ENCODE data around the gene TNNI3K.

TNNI3K gene

DNA sequence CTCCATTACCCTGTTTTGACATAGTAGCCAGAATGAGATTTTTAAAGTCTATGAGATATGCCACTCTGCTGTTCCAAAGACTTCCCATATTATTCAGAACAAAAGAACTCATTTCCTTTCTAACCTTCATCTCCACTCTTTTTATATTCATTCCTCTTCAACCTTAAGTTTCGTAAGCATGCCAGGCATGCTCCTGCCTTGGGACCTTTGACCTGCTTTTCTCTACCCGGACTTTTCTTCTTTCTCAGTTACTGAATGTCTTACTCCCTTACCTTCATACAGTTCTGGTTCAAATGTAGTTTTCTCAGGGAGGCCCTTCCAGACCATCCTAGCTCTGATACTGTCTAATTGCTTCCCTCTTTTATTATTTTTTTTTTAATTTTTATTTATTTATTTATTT, 81.1 kb downstream of the TNNI3K start:
- no peak for DNase-seq

DNA sequence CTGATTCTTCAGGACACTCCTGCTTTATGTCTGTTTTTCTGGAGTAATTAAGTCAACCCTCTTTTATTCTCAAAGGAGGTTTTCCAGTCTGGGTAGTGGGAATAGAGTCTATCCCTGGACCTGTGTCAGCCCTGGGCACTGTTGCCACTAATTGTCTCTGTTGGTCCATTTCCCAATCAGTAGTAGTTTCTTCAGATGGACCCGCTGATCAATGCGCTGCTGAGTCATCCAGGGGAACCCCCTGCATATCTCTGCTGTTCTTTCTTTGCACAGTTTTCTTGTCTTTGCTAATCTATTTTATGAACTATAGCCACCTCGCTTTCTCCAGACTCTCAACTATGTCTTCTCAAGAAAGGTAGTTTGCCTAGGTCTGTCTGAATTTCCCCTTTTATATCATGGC, 82.5 kb downstream of the TNNI3K start:
- no peak for DNase-seq

DNA sequence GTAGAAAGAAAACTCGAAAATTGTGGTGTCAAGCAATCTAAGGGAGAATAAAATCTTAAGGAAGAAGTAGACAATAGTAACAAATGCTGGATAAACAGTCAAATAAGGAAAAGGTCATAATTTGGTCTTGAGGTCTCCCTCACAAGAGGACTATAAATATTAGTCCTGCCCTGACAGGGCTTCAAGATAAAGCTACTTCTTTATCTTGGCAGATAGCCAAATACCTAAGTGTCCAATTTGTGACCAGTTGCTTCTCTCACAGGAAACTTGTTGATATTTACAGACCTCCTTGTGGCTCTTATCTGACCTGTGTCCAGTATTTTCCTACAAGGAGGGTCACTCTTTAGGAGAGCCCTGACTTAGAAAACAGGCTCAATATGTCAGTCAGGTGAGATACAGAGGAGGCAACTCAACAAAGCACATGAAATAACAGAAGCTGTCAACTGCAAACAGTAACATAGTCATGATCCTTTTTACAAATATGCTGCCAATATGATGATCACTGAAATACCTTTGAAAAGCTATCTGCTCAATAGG, 88.8 kb downstream of the TNNI3K start:
- DNase-seq, result no peak

DNA sequence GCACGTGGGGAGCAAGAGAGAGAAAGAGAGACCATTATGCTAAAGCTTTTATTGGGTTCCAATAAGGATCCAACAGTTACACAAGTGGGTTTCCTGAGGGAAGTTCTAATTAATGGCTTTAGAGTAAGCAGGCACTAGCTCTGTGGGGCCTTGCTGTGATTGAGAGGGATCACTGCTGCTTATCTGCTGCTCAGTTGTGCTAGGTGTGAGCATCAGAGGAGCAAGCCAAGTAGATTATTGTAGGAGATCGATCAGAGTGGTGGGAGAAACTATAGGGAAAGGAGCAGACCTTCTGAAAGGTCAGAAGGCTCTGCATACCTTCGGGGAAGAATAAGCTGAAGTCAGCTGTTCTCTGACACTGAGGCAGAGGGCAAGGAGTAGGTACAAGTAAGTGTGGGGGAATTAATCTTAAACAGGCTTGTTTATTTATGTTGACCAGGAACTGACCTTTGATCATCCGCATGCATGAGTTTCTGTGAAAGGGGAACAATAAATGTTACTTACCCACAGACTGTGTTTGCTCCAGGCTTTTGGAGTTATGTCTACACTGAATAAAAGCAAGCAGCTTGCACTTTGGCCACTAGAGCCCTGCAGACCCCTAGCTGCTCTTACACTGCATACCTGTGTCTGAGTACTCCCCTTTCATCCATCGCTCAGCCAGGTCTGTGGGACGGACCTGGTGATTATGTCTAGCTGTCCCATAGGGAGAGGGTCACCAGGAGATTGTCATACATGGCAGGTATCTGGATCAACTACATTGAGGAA, 89.7 kb downstream of the TNNI3K start:
- no peak for DNase-seq

DNA sequence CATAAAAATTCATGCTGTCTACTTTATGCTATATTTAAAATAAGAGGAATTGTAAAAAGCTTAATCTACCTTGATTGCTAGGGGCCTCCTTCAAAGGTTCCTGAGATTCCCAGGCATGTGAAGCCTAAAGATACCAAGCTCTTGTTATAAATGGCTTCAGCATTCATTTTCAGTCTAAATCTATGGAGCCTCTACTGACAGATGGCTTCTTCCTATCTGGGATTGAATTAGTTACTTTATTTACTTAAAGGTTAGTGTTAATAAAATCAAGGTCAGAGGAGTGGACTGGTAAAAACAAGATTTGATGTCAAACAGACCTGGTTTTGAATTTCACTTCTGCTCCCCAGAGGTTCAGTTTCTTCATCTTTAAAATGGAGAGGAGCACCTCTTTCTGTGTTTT, 93.7 kb downstream of the TNNI3K start:
- no peak for DNase-seq

DNA sequence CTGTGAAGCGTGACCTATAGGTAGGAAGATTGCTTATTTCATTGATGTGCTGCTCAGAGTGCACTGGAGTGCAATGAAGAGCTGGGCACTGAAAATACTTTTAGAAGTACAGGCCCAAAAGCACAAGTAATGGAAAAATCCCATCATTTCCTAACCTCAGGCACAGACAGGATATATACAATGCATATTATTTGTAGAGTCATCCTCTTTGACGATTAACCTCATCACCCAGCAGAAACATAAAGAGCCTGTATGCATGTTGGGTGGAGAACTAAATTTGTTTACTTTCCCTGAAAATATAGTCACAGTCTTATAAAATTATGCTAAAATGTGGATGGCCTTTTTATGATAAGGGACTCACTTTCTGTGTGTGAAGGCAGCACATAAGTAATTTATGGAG, 98.1 kb downstream of the TNNI3K start:
- DNase-seq, result no peak

DNA sequence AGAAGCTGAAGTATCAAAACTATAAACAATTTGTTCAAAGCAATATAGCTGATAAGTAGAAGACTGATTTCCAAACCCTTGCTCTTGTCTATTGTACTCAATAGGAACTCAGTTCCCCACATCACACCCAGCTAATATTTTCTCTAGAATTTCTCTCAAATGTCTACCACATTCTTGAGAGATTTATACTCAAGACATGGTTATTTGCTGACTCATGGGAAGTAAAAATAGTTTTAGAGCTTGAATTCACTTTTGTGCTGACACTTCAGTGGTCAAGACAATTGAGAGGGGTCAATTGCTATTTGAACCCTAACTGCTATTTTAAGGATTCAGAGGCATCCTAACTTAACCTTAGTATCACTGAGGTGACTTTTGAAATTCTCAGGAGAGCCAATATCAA, 99.0 kb downstream of the TNNI3K start:
- DNase-seq, result no peak

DNA sequence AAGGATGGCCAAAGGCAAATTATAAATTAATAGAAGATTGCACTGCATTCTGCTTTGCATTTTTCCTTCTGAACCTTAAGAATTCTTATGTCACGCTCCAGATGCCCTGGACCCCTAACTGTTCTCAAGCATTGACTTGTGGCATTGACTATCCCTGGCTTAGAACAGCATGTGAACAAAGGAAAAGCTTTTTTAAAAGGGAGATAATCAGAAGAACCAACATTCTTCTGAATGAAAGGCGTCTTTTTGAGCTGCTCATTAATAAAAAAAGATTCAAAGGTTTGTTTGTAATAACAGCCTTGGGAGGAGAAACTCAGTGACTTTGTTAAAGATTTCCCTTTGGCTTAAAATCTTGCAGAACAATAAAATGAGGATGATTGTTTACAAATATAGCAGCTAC, 105.5 kb downstream of the TNNI3K start:
- no peak for DNase-seq

DNA sequence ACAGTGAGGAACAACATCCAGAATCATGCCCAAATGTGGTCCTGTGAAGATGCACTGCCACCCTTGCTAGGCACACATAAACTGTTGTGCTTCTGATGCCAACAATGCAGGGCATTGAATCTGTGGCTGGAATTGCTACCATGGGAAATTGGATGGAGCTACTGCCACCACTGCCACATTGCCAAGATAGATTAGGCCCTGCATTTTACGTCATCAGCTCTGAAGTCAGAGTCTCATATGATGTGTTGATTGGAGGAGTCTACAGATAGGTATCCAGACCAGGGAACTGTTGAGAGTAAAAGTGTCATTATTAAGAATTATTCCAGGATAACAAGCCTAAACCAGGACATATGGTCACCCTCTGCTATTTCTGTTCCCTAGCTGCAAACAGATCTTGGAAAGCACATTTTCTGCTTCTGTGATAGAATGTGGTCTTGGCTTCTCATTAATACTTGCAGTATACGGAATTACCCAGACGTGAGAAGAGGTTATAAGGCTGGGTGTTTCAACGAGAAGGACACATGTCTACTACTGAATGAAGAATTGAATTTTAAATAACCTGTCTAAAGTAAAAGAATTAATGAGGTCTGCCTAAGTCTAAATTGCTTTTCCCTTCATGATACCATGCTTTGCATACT, 106.6 kb downstream of the TNNI3K start:
- no peak for DNase-seq

DNA sequence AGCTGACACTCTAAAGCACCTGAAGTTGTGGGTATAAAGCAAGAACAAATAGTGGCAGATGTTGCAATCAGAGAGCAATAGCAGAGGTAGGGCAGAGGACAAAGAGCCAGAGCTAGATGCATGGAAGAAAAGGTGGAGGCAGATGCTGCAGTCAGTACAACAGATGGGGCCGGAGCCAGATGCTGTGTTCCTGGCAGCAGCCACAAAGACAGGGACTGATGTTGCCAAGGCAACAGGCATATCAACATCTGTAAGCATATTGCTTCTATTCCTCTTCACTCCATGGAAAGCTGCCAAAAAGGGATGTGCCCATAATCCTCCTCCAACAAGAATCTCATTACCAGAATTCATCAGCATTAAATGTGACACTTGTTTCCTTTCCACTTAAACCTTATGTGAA, 108.0 kb downstream of the TNNI3K start:
- DNase-seq, result no peak

DNA sequence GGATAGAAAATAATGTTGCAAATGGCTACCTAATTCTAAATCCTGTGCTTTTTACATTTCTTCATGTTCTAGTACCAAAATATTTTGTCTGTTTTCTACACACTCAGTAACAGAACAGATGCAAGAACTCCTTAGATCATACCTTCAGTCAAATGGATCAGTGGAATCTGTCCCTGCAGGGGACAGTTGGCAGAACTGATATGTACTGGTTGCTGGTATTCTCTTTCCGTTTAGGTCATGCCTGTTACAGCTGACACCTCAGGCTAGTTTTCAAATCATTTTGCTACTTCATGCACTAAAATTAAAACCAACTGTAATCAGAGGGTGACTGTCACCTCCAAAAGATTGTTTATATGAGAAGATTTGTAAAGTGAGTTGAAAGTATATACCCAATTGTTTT, 109.2 kb downstream of the TNNI3K start:
- no peak for DNase-seq

DNA sequence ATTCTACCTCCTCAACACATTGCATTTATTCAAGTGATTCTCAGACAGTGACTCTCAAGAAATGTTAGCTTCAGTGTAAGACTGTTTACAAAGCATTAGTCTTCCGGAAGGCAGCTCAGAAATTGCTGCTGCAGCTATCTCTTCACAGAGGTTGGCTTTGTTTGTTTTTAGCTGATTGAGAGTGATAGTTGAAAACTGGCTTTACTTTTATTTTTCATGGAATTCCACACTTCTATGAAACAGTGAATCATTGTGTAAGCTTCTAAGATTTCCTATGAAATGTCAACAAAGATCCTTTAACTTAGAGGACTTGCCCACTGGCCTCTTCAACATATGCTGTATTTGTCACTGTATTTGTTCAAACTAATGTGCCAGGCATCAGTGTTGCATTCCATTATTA, 121.3 kb downstream of the TNNI3K start:
- DNase-seq, result no peak

DNA sequence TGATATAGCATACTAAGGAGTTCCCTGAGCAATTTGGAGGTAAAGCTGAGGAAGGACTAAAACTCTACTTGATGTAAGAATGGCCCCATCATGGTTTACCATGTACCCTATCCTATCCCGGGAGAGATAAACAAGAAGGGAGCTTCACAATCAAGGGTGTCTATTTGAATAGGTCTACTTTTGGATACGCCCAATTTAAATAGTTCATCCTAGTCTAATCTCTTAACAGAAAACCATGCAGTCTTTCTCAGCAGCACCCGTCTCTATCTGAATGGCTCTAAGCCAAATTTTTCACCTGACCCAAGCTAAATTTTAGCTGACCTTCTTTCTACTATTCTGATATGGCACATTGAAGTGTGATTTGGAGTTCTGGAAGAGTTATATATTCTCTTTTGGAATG, 122.0 kb downstream of the TNNI3K start:
- no peak for DNase-seq

DNA sequence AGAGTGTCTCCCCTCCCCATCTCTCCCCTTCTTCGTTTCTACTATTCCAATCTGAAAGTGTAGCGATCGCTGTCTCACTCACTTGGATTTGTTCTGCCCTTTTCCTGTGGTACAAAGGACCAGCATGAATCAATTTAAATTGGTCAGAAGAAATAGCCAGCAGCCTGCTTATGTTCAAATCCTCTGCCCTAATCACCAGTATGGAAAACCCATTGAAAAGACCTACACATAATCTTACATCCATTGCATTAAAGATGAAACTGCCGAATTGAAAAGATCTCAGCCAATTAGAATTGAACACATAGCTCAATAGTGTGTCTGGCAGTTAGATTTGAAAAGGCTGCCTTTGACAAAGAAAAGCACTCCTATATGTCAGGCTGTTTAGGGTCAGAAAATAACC, 122.6 kb downstream of the TNNI3K start:
- DNase-seq, result no peak

DNA sequence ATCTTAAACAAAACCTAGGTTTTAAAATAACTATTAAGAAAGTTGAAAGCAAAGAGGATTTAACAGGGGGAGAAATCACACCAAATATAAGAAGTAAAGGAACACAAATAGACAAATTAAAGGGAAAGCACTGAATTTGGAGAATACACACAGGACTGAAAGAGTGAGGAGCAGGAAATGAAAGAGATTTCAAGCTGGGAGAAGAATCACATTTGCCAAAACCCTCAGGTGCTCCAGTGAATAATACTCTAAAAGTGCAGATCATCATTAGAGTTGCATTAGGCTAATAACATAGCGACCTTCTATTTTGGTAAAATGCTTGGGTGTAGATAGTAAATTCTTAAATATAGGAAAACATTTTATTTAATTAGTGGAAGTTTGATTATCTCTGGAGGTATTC, 127.5 kb downstream of the TNNI3K start:
- no peak for DNase-seq

DNA sequence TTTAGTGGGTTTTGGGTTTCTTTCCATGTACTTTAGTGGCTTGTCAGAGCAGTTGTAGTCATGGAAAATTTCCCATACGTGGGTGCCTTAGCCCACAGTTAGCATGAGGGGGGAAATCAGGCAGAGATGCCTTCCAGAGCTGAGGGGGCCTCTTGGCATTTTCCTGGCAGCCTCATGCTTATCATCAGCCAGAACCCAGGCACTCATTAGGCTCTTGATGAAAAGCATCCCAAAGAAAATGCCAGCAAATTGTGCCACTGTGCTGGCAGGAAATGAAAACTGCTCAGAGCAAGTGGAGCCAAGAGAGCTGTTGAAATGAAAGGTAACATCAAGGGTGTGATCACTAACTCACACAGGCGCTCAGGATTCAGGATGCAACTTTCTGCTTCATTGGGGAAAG, 128.0 kb downstream of the TNNI3K start:
- no peak for DNase-seq

DNA sequence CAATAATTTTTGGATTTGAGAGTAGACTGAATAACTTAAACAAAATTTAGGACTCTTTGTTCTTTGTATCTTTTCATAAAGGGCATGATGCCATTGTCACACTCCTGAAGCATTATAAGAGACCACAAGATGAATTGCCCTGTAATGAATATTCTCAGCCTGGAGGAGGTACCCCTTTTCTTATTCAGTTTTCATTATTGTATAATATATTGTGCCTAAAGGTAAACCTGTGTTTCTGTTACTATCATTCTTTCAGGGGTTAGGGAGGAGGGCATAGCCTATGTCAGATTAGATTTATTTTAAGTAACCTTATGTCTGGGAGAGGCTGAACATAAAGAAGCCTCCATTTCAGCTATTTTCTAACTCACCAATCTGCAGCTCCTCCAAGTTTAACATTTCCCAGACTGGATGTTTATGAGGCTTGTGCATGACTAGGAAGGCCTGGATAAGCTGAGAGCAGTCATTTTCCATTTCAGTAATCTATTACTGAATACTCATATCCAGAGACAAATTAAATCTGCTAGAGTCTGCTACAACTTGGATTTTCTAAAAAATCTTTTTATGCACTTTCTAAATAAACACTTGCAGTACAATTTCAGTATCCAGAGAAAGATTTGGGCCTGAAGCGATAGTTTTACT, 132.1 kb downstream of the TNNI3K start:
- no peak for DNase-seq

DNA sequence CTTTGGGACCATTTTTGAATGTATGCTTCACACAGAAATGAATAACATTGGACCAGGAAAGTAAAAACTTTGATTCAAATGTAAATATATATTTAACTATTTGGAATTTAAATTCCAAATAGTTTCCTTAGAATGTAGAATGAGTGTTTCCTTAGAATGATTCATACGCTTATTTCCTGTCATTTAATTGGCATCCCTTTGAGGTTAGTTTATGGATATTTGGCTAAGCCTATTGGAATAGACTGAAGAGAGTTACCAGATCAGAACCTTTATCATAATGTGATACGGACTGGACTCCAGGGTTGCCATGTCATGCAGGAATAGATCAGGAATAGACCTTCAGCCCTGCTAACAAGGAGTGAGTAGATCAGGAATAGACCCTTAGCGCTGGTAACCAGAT, 133.1 kb downstream of the TNNI3K start:
- no peak for DNase-seq

DNA sequence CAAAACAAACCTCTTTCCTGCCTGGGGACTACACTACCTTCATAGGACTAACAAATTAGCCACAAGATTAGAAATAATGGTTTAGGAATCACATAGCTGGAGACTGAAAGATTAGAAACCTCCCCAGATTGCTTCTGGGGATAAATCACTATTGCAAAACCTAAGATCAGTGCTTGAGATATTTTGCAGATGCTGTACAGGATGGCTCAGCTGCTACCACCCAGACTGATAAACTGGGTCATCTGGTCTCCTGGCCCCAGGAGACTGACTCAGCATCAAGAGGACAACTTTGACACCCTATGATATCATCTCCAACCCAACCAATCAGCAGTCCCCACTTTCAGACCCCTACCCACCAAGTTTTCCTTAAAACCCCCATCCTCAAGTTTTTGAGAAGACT, 140.2 kb downstream of the TNNI3K start:
- DNase-seq, result no peak

DNA sequence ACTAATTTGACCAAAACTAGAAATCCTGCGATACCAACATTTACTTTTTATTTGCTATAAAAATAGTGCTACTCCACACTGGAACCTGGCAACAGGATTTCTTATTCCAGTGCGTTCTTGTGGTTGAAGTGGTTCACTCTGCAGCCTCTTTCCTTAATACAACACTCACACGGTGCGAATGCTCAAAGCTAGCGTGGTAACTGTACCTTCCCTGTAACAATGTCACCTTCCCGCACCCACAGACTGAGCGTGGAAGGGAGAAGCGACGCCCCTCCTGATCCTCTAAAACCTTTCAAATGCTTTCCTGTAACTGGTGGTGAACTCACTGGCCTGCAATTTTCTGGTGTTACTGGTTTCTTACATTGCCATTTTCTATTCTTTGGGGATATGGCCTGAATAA, 145.1 kb downstream of the TNNI3K start:
- no peak for DNase-seq

DNA sequence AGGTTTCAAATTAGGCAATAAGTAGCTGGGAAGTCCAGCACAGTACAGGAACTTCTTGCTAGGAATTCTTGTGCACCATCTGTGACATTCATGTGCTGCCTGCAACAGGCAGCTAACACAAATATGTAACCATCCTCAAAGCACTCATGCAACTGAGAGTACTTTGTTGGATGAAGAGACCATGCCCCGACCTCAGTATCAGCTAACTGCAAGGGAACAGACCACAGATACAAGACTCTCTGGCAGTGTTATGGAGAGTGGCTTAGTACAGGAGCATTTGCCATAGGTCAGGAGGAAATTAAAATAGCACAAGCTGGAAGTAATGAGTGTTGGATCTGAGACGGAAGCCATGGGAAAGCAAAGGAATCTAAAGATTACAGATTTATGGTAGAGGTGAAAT, 153.7 kb downstream of the TNNI3K start:
- no peak for DNase-seq

DNA sequence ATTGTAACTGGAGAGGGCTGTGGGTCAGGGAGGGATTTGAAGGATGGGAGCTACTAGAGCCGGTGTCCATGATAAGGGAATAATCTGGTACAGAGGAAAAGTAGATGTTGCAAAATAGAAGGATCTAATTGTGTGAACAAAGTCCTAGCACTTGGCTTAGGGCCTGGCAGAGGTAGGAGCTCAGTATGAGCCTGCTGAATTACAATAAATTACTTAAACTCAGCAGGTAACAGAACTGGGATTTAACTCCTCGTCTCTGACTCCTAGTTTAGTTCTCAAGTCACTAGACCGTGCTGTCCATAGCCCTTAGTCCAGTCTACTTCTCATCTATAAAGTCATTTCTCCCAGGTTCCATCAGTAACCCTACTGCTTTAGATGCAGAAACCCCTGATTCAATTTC, 157.0 kb downstream of the TNNI3K start:
- DNase-seq, result no peak

DNA sequence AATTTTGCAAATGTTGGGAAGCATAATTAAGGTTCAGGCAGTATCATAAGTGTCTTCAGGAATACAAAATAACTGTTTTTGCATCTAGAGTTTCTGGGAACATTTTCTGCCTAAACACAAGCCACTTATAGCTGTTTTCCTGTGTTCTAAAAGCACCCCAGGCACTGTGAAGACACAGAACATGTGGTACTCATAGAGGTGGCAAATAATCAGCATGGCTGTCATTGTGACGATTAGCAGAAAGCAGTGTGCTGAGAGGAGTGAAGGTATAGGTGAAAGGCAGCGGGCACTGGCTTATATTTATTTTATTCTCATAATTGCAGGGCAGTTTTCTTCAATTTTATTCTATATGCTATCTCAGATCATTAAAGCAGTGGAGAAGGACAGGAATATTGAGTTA, 157.7 kb downstream of the TNNI3K start:
- DNase-seq, result no peak

DNA sequence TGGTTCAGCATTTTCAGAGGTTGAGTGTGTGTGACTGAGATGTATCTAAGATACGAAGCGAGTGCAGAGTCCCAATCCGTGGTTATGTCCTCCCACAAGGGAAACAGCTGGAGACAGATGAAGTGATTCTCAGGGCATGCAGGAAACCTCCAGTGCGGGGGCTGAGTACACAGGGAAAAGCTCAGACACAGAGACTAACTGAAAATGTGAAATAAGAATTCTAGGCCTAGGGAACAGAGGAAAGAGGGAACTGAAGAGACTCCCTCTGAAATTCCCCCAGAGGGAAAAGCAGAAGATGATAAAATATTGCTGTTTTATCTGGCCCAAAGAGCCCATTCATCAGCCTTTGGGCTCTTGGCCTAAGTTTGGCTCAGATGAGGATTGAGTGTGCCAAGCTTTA, 160.4 kb downstream of the TNNI3K start:
- no peak for DNase-seq

Measured in SIG-M5 (cell line).